Heart right ventricle (tissue), 16 donors: ENCODE measurements around the gene FPGS. TPM values are rescaled to one million over a fixed set of nuclear protein-coding genes. Genes with fewer than 3 reads are reported as not detected.

Experiments
- ATAC-seq, 8 donors: fragments of 200-7000 bp; cut with Tn5 transposase; one replicate each; pipeline ENCODE4 v1.9.1; 2020; ENCODE audit warnings: mild to moderate bottlenecking in 8 of 8, moderate library complexity in 8 of 8, moderate number of reproducible peaks in 1 of 8
- DNase-seq, 2 donors: peaks; one replicate each; pipeline ENCODE4 v3.0.0-alpha.2; 2020
- H3K27ac ChIP-seq, 10 donors: fragments of 200-600 bp; sonication (generic) in 2 of 10; one replicate each; pipeline versions ENCODE4 v1.5.0 to v1.8.0; 2020 to 2022; ENCODE audit warnings: mild to moderate bottlenecking in 3 of 10
- H3K27me3 ChIP-seq, 7 donors: fragments of 200-600 bp; one replicate each; pipeline ENCODE4 v1.8.0; 2021 to 2022; ENCODE audit warnings: mild to moderate bottlenecking in 2 of 7
- H3K36me3 ChIP-seq, 9 donors: fragments of 200-600 bp; sonication (generic) in 1 of 9; one replicate each; pipeline versions ENCODE4 v1.5.0 to v1.8.0; 2020 to 2022; ENCODE audit warnings: mild to moderate bottlenecking in 2 of 9
- H3K4me1 ChIP-seq, 9 donors: fragments of 200-600 bp; sonication (generic) in 1 of 9; one replicate each; pipeline versions ENCODE4 v1.5.0 to v1.8.0; 2020 to 2022; ENCODE audit warnings: mild to moderate bottlenecking in 4 of 9
- H3K4me3 ChIP-seq, 10 donors: fragments of 200-600 bp; sonication (generic) in 2 of 10; one replicate each; pipeline versions ENCODE4 v1.5.0 to v1.8.0; 2020 to 2022; ENCODE audit warnings: mild to moderate bottlenecking in 7 of 10, moderate library complexity in 2 of 10
- H3K9me3 ChIP-seq, 11 donors: fragments of 200-600 bp in 10 of 11; sonication (generic) in 2 of 11; one replicate each; pipeline versions ENCODE4 v1.5.0 to v1.8.0; 2013 to 2022; ENCODE audit warnings: mild to moderate bottlenecking in 2 of 11, control low read depth in 1 of 11, moderate library complexity in 1 of 11
- CTCF ChIP-seq, 9 donors: fragments of 200-600 bp; sonication (generic) in 2 of 9; IDR thresholded peaks; one replicate each; pipeline versions ENCODE4 v1.5.0 to v1.8.0; 2021 to 2022; ENCODE audit warnings: antibody characterized with exemption in 9 of 9, mild to moderate bottlenecking in 5 of 9, moderate library complexity in 1 of 9
- WGBS, 2 donors: extraction: QIAGEN DNeasy Blood & Tissue Kit; methylation state at CpG; one replicate each; pipeline ENCODE4 v1.1.7; 2013; ENCODE audit warnings: inconsistent platforms in 1 of 2; 5-methylcytosine and 5-hydroxymethylcytosine counted together
- intact Hi-C, 10 donors: fragments of 100-400 bp; cut with DNase I; formaldehyde crosslinking; loops; one replicate each; pipeline versions ENCODE4 v1.11.1 to v1.14.2; 2022
- polyA plus RNA-seq, 2 donors: library from polyadenylated mRNA; stranded (reverse); fragments of 200-250 nt; gene quantifications; one replicate each; pipeline ENCODE4 v1.2.3, GENCODE V29; 2013
- total RNA-seq, 10 donors: library from RNA; stranded (reverse); fragmentation: NEBNext Ultra II Directional in 3 of 10; extraction: Animal tissue kit (Norgen Biotek cat#: 25700) in 3 of 10; gene quantifications; one replicate each; pipeline versions ENCODE4 v1.2.1 to v1.2.4, GENCODE V29; 2021 to 2023
- donor health status: Arrhythmogenic right ventricular cardiomyopathy.
- donor health status: ischemic (EF 13 %, LVEDD 7.1; RV severe dilation, severe dysfunction).
- donor health status: healthy with polysubstance abuse.
- donor health status: DM: no; HTN: yes; CAD: no.
- donor health status: DM: no; HTN: no; CAD: no.
- donor health status: ischemic (EF 25% LVEDD 6.9; RV normal size, moderate dysfunction).
- donor health status: ischemic (EF 25% LVEDD 5.7; RV mildly dilated, moderate dysfunction).
- donor health status: healthy.
- donor health status: DM: yes; HTN: yes; CAD: no.
- donor health status: Ischemic cardiomyopathy.
- donor health status: ischemic (EF 35%, LVEDD 5.7; RV mildly dilated, moderate dysfunction).
- donor health status: nonischemic (EF 11% LVEDD 7.7; RV severe dilation, severe dysfunction).
- donor health status: DM: yes; HTN: yes; CAD: no.
- donor health status: PGD.
- donor health status: ischemic (EF 29% LVEDD 5.4; RV normal size, mild dysfunction).
- donor health status: nonischemic (EF 23%, LVEDD 6.1; RV moderate dilation, normal function).

FPGS gene
- total and polyA plus RNA-seq, 12 donors = 40.2 to 58.5 (median 46.0) TPM

GRCh38 chr9:127826253-127826913, 23.7 kb downstream of the FPGS start:
- Histone ChIP-seq H3K4me3 (no peak overlapping the region), H3K4me1 (peaks cover 16 to 59% (median 51%) of the 10 kb centered on the region in 9 donors), H3K27me3 (no peaks in the 10 kb centered on the region), H3K36me3 (peaks cover 0 to 99% (median 38%) of the 10 kb centered on the region in 9 donors), H3K9me3 (no peaks in the 10 kb centered on the region), H3K27ac (peak overlapping the region in 9 of 10 donors; percentile 9 to 99 (median 89))
- no peak for TF ChIP-seq CTCF (IDR thresholded peaks at IDR 0.05)
- WGBS, 2 donors = 51 to 56% methylated on average over 7 of the region's 7 CpGs
- no peak for DNase-seq
- intact Hi-C loops = loop anchor here in 5 of 10 donors (5.0 kb wide), 3 partner anchors 36 to 46 kb away; no protein-coding TSS in a partner anchor
- no peak for ATAC-seq

DNA sequence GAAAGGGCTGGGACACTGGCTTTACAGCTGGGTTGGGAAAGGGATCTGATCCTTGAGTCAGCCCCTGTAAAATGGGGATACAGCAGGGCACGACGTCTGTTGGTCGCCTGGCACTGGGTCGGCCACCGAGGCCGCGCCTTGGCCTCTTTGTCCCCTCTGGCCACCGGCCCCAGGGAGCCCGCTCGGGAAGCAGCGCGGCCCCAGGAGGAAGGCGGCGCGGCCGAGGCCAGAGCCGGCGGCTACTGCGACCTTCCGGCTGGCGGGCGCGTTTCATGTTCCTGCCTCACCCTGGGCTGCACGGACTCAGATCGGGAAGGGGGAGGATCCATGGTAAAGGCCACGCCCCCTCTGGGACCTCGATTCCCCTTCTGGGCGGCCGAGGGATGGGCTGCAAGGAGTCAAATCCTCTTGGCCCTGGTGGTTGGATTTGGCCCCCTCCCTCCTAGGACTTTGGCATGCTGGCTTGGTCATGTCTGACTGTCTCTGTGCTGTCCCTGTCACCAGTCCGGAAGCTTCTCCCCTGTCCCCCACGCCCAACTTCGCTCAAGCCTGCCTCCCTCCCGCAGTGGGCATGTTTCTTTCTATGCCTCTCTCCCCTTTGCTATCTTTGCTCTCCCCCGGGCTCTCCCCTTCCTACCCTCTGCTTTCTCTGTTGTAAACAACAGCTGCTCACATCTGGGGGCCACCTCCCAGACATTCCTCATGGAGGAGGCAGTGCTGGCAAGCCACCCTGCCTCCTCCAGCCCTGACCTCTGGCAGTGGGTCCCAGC, 25.8 kb downstream of the FPGS start:
- peak; percentile 91 to 94 for DNase-seq
- intact Hi-C loops = loop anchor here in 5 of 10 donors (5.0 kb wide), 3 partner anchors 34 to 44 kb away; no protein-coding TSS in a partner anchor
- ATAC-seq = peak; percentile 77 to 91 (median 87)
- H3K27ac ChIP-seq = peak overlapping the region; percentile 77 to 99 (median 87)
- peak in 3 of 9 donors; percentile 12 to 35 (median 33) for TF ChIP-seq CTCF (IDR thresholded peaks at IDR 0.05)
- H3K27me3 ChIP-seq = no peaks in the 10 kb centered on the region
- H3K36me3 ChIP-seq = peaks cover 0 to 90% (median 31%) of the 10 kb centered on the region in 9 donors
- 1 to 6% methylated on average over 30 to 34 of the region's 34 CpGs for WGBS, 2 donors
- peak overlapping the region in 8 of 10 donors; percentile 12 to 38 (median 32) for H3K4me3 ChIP-seq
- H3K9me3 ChIP-seq = no peaks in the 10 kb centered on the region
- H3K4me1 ChIP-seq = peaks cover 19 to 80% (median 68%) of the 10 kb centered on the region in 9 donors

DNA sequence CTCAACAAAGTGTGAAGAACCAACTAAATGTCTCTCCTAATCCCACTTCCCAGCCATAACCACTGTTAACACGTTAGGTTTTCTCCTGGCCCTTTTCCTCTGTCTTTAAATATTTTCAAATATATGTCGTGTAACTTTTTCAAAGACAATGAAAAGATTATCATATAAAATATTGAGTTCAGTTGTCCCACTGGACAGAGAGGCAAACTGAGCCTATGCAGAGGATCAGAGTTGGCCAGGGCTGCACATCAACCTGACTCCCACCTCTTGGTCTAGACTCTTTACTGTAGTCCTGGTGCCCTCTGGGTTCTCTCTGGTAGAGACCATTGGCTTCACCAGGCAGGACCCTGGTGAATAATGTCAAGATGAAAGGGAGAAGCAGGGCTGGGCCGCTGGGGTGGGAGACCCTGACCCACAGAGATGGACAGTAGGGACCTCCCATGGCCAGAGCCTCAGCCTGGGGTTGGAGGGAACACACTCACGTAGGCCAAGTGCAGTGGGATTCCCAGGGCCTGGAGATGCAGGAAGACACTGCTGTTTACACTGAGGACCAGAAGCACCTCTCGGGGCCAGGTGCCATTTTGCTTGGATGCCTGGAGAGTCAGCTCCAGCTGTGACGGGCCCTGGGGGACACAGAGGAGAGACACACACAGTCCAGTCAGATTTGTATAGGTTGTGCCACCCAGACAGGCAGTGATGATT, 26.7 kb downstream of the FPGS start:
- Histone ChIP-seq H3K9me3 (no peaks in the 10 kb centered on the region), H3K4me3 (peak overlapping the region in 1 of 10 donors; percentile 38), H3K36me3 (peaks cover 0 to 86% (median 26%) of the 10 kb centered on the region in 9 donors), H3K27ac (peak overlapping the region; percentile 77 to 99 (median 87)), H3K4me1 (peaks cover 19 to 89% (median 77%) of the 10 kb centered on the region in 9 donors), H3K27me3 (no peaks in the 10 kb centered on the region)
- ATAC-seq = no peak
- no peak for DNase-seq
- no peak for TF ChIP-seq CTCF (IDR thresholded peaks at IDR 0.05)
- intact Hi-C loops = loop anchor here in 5 of 10 donors (5.0 kb wide), 3 partner anchors 33 to 43 kb away; no protein-coding TSS in a partner anchor
- WGBS, 2 donors = 74 to 82% methylated on average over 6 of the region's 6 CpGs

DNA sequence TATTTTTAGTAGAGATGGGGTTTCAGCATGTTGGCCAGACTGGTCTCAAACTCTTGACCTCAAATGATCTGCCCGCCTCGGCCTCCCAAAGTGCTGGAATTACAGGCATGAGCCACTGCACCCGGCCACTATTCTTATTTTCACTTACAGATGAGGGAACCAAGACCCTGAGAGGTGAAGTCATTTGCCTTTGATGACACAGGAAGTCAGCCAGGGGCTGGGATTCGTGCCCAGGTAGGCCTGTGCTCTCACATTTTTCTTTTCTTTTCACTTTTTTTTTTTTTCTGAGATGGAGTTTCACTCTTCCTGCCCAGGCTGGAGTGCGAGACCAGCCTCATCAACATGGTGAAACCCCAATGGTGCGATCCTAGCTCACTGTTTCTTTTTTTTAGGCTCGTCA, 29.6 kb downstream of the FPGS start:
- ATAC-seq (no peak), DNase-seq (no peak)
- H3K9me3 ChIP-seq = no peaks in the 10 kb centered on the region
- H3K4me3 ChIP-seq = no peak overlapping the region
- H3K36me3 ChIP-seq = peaks cover 0 to 78% (median 6%) of the 10 kb centered on the region in 9 donors
- H3K27me3 ChIP-seq = no peaks in the 10 kb centered on the region
- 54 to 67% methylated on average over 7 of the region's 7 CpGs for WGBS, 2 donors
- H3K27ac ChIP-seq = peak overlapping the region in 9 of 10 donors; percentile 29 to 99 (median 89)
- no peak for TF ChIP-seq CTCF (IDR thresholded peaks at IDR 0.05)
- peaks cover 29 to 100% (median 90%) of the 10 kb centered on the region in 9 donors for H3K4me1 ChIP-seq
- intact Hi-C loops = no loop called here
